A549 treated with RU486 at 1 μM for 4 hours (cell line): ENCODE data around the gene APOM. TPM values are rescaled to one million over a fixed set of nuclear protein-coding genes. Genes with fewer than 3 reads are reported as not detected.

Source experiments
- total RNA-seq: library from RNA; stranded (reverse); fragments of 200-300 nt; extraction: Qiagen RNA extraction; gene quantifications from 5 replicates; pipeline ENCODE4 v1.2.3, GENCODE V29; 2022; ENCODE audit warnings: low read depth

The APOM gene
- 2.8 to 3.3 TPM (median 2.9 TPM) in 5 replicates for total RNA-seq

GRCh38 chr6:31655349-31656237, at the start of gene APOM:
Gene APOM (plus strand): TSS chr6:31655894. CDS start chr6:31655967, 73 bp downstream.

GRCh38 chr6:31614684-31615578, 40.8 kb upstream of the APOM start, which contains the start of gene AIF1:
Gene AIF1 (plus strand): TSS chr6:31615234. CDS start chr6:31615330, 96 bp downstream.

GRCh38 chr6:31620586-31621319, 34.9 kb upstream of the APOM start, which contains the start of gene PRRC2A:
Gene PRRC2A (plus strand): TSS chr6:31620715. CDS start chr6:31622790, 2,075 bp downstream.

GRCh38 chr6:31660381-31661261, 4.9 kb downstream of the APOM start, which contains the start of gene C6orf47:
Gene C6orf47 (minus strand): TSS chr6:31660778. CDS start chr6:31659947, 831 bp downstream.

GRCh38 chr6:31664790-31665500, 9.3 kb downstream of the APOM start, which contains the start of gene GPANK1:
Gene GPANK1 (minus strand): TSS chr6:31664997. CDS start chr6:31664478, 519 bp downstream.

GRCh38 chr6:31665501-31666336, 10.0 kb downstream of the APOM start, which contains the start of gene CSNK2B:
Gene CSNK2B (plus strand): TSS chr6:31666080. CDS start chr6:31666832, 752 bp downstream.

GRCh38 chr6:31669676-31670075, 14.0 kb downstream of the APOM start, which contains the start of gene LY6G5B:
Gene LY6G5B (plus strand): TSS chr6:31669976. CDS start chr6:31670951, 975 bp downstream.

GRCh38 chr6:31680226-31681134, 24.8 kb downstream of the APOM start, which contains the start of gene LY6G5C:
Gene LY6G5C (minus strand): TSS chr6:31681067. CDS start chr6:31680373, 694 bp downstream.

GRCh38 chr6:31702819-31703716, 47.4 kb downstream of the APOM start, which contains the start of gene ABHD16A:
Gene ABHD16A (minus strand): TSS chr6:31703324. CDS start chr6:31703281, 43 bp downstream.

GRCh38 chr6:31706599-31706998, 50.9 kb downstream of the APOM start, which contains the start of gene LY6G6F:
Gene LY6G6F (plus strand): TSS chr6:31706866. CDS start chr6:31706907, 41 bp downstream.

Other genes with a start within 250 kb of the APOM start
- gene MICB, start 157.7 kb upstream of the APOM start, total RNA-seq, result 6.0 to 8.4 TPM (median 7.5 TPM) in 5 replicates
- gene MCCD1, start 126.9 kb upstream of the APOM start, total RNA-seq, result not detected in 5 replicates
- gene DDX39B, start 113.9 kb upstream of the APOM start, total RNA-seq, result 340 to 430 TPM (median 406 TPM) in 5 replicates
- 0.48 to 0.86 TPM (median 0.65 TPM) in 5 replicates for gene ATP6V1G2, start 109.3 kb upstream of the APOM start, total RNA-seq
- gene NFKBIL1, start 108.3 kb upstream of the APOM start, total RNA-seq, result 9.3 to 11.8 TPM (median 11.3 TPM) in 5 replicates
- 0.10 TPM in 1 of 5 replicates, not detected in the others for gene LTA, start 83.6 kb upstream of the APOM start, total RNA-seq
- 0.10 to 0.19 TPM in 2 of 5 replicates, not detected in the others for gene TNF, start 80.3 kb upstream of the APOM start, total RNA-seq
- gene LTB, start 73.5 kb upstream of the APOM start, total RNA-seq, result 0.25 to 0.57 TPM (median 0.49 TPM) in 4 of 5 replicates, not detected in the other
- gene LST1, start 69.6 kb upstream of the APOM start, total RNA-seq, result 0.28 to 1.3 TPM in 2 of 5 replicates, not detected in the others
- gene NCR3, start 62.9 kb upstream of the APOM start, total RNA-seq, result not detected in 5 replicates
- gene AIF1, start 40.7 kb upstream of the APOM start, total RNA-seq, result not detected in 5 replicates
- 64.9 to 89.6 TPM (median 85.2 TPM) in 5 replicates for gene PRRC2A, start 35.2 kb upstream of the APOM start, total RNA-seq
- gene BAG6, start 3.2 kb upstream of the APOM start, total RNA-seq, result 107 to 155 TPM (median 142 TPM) in 5 replicates
- 10.4 to 12.9 TPM (median 12.5 TPM) in 5 replicates for gene C6orf47, start 4.9 kb downstream of the APOM start, total RNA-seq
- gene GPANK1, start 9.1 kb downstream of the APOM start, total RNA-seq, result 10.0 to 13.7 TPM (median 13.3 TPM) in 5 replicates
- gene CSNK2B, start 10.2 kb downstream of the APOM start, total RNA-seq, result 168 to 197 TPM (median 178 TPM) in 5 replicates
- 3.7 to 6.0 TPM (median 4.3 TPM) in 5 replicates for gene LY6G5B, start 14.1 kb downstream of the APOM start, total RNA-seq
- gene LY6G5C, start 25.2 kb downstream of the APOM start, total RNA-seq, result 0.77 to 1.9 TPM (median 1.2 TPM) in 5 replicates
- 14.1 to 20.1 TPM (median 18.3 TPM) in 5 replicates for gene ABHD16A, start 47.4 kb downstream of the APOM start, total RNA-seq
- not detected in 5 replicates for gene LY6G6F, start 51.0 kb downstream of the APOM start, total RNA-seq
- not detected in 5 replicates for gene LY6G6D, start 59.5 kb downstream of the APOM start, total RNA-seq
- 0.20 TPM in 1 of 5 replicates, not detected in the others for gene LY6G6C, start 65.9 kb downstream of the APOM start, total RNA-seq
- gene MPIG6B, start 67.5 kb downstream of the APOM start, total RNA-seq, result not detected in 5 replicates
- gene DDAH2, start 73.4 kb downstream of the APOM start, total RNA-seq, result 26.5 to 32.4 TPM (median 29.4 TPM) in 5 replicates
- gene CLIC1, start 80.6 kb downstream of the APOM start, total RNA-seq, result 476 to 542 TPM (median 495 TPM) in 5 replicates
- gene MSH5, start 84.1 kb downstream of the APOM start, total RNA-seq, result 10.2 to 14.3 TPM (median 13.0 TPM) in 5 replicates
- 2.0 to 4.2 TPM (median 3.7 TPM) in 5 replicates for gene SAPCD1, start 106.8 kb downstream of the APOM start, total RNA-seq
- gene VWA7, start 121.4 kb downstream of the APOM start, total RNA-seq, result 1.2 to 2.0 TPM (median 1.7 TPM) in 5 replicates
- gene VARS1, start 139.9 kb downstream of the APOM start, total RNA-seq, result 50.9 to 59.8 TPM (median 55.8 TPM) in 5 replicates
- 54.4 to 77.8 TPM (median 60.7 TPM) in 5 replicates for gene LSM2, start 151.1 kb downstream of the APOM start, total RNA-seq
- gene HSPA1L, start 159.4 kb downstream of the APOM start, total RNA-seq, result 1.2 to 1.5 TPM (median 1.2 TPM) in 5 replicates
- gene HSPA1A, start 159.6 kb downstream of the APOM start, total RNA-seq, result 157 to 340 TPM (median 232 TPM) in 5 replicates
- gene HSPA1B, start 171.8 kb downstream of the APOM start, total RNA-seq, result 120 to 260 TPM (median 177 TPM) in 5 replicates
- 21.7 to 35.4 TPM (median 28.7 TPM) in 5 replicates for gene NEU1, start 206.9 kb downstream of the APOM start, total RNA-seq
- 0.07 to 0.30 TPM in 2 of 5 replicates, not detected in the others for gene SLC44A4, start 223.1 kb downstream of the APOM start, total RNA-seq
- 22.5 to 32.0 TPM (median 30.5 TPM) in 5 replicates for gene EHMT2, start 241.8 kb downstream of the APOM start, total RNA-seq
- 3.1 to 4.9 TPM (median 4.2 TPM) in 5 replicates for gene ZBTB12, start 246.2 kb downstream of the APOM start, total RNA-seq